Caco-2 (cell line): ENCODE data around the gene LRRC59. TPM values are rescaled to one million over a fixed set of nuclear protein-coding genes. Genes with fewer than 3 reads are reported as not detected.
A peak's percentile ranks its signal among the peaks of the same experiment; 100 is the strongest.

Source experiments
- BruUV-seq: library from RNA; stranded (reverse); fragments of 400-500 nt; replicated peaks from 2 replicates; lab custom pipeline; 2021; lab: Mats Ljungman, UMichigan
- CTCF ChIA-PET: fragments of 300-600 bp; sonication (Branson Sonifier 250); formaldehyde crosslinking; loops from one replicate; lab custom pipeline; 2022; ENCODE audit warnings: antibody characterized with exemption; lab: Charles Lee
- POLR2A ChIA-PET: fragments of 300-600 bp; sonication (Branson Sonifier 250); formaldehyde crosslinking; loops from one replicate; lab custom pipeline; 2022; ENCODE audit warnings: antibody characterized with exemption; lab: Charles Lee
- DNase-seq, 2 experiments: peaks; one replicate each; pipeline versions ENCODE4 v3.0.0 to v3.0.0-alpha.2; 2020 to 2022
- H3K27me3 ChIP-seq: replicated peaks from 2 replicates; pipeline ENCODE4 v1.6.0; 2011; ENCODE audit warnings: low read length; ENCODE audit not compliant: control insufficient read depth, insufficient read depth
- H3K36me3 ChIP-seq: 2 replicates; pipeline ENCODE4 v1.5.1; 2011; ENCODE audit warnings: low read length; ENCODE audit not compliant: control insufficient read depth, insufficient read depth
- H3K4me1 ChIP-seq: fragments of 250-450 bp; sonication (Bioruptor Pico); 2 replicates; pipeline ENCODE4 v1.5.1; 2020; ENCODE audit warnings: mild to moderate bottlenecking
- H3K4me3 ChIP-seq: 2 replicates; pipeline ENCODE4 v1.5.1; 2011; ENCODE audit warnings: low read depth, mild to moderate bottlenecking, control low read depth, low read length
- H3K9me3 ChIP-seq: fragments of 250-450 bp; sonication (Bioruptor Pico); 2 replicates; pipeline ENCODE4 v1.5.1; 2020; ENCODE audit warnings: mild to moderate bottlenecking, moderate library complexity
- H3K27ac Mint-ChIP-seq: one replicate; pipeline ENCODE4 v1.8.0; 2022; ENCODE audit warnings: mixed read lengths; ENCODE audit not compliant: unreplicated experiment
- H3K27me3 Mint-ChIP-seq: one replicate; pipeline ENCODE4 v1.8.0; 2022; ENCODE audit warnings: mixed read lengths; ENCODE audit not compliant: insufficient read depth, unreplicated experiment
- H3K36me3 Mint-ChIP-seq: one replicate; pipeline ENCODE4 v1.8.0; 2022; ENCODE audit warnings: mild to moderate bottlenecking, mixed read lengths; ENCODE audit not compliant: insufficient read depth, unreplicated experiment
- H3K4me1 Mint-ChIP-seq: one replicate; pipeline ENCODE4 v1.8.0; 2022; ENCODE audit warnings: low read depth, mixed read lengths; ENCODE audit not compliant: unreplicated experiment
- H3K4me3 Mint-ChIP-seq: one replicate; pipeline ENCODE4 v1.8.0; 2022; ENCODE audit warnings: mild to moderate bottlenecking, moderate library complexity, mixed read lengths; ENCODE audit not compliant: unreplicated experiment
- H3K9me3 Mint-ChIP-seq: one replicate; pipeline ENCODE4 v1.8.0; 2022; ENCODE audit warnings: mixed read lengths; ENCODE audit not compliant: unreplicated experiment
- intact Hi-C: fragments of 100-400 bp; cut with micrococcal nuclease; formaldehyde crosslinking; loops from one replicate; pipeline ENCODE4 v1.10.0; 2022; ENCODE audit not compliant: unreplicated experiment
- total RNA-seq: library from RNA; stranded (reverse); gene quantifications from 2 replicates; pipeline ENCODE4 v1.2.3, GENCODE V29; 2022
- TF ChIP-seq, protein P1 (sequence below), 2 experiments: fragments of 200-600 bp in 1 of 2; IDR thresholded peaks; 1 replicate in 1 of 2; 2 replicates in 1 of 2; pipeline versions ENCODE4 v1.5.1 to v1.8.0; 2011 to 2022; ENCODE audit warnings: antibody characterized with exemption in 1 of 2, control low read depth in 1 of 2, inconsistent platforms in 1 of 2, low read depth in 1 of 2, low read length in 1 of 2, mild to moderate bottlenecking in 1 of 2, moderate library complexity in 1 of 2; ENCODE audit not compliant: insufficient read depth in 1 of 2, severe bottlenecking in 1 of 2, unreplicated experiment in 1 of 2

LRRC59 gene
- total RNA-seq, 1 experiment from 2014 or later, result 324 TPM

DNA sequence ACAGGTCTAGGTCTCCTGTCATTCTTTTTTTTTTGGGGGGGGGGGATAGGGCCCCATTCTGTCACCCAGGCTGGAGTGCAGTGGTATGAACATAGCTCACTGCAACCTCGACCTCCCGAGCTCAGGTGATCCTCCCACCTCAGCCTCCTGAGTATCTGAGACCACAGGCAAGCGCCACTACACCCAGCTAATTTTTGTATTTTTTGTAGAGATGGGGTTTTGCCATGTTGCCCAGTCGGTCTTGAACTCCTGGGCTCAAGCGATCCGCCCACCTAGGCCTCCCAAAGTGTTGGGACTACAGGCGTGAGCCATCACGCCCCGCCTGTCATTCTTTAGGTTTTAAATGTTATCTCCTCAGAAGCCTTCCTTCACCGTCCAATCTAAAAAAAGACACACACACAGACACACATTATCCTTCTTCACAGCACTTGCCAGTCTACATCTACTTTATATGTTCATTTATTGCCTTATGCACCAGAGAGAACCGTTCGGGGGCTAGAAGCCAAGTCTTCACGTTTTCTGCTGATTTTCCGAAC lies 25.0 kb downstream of the LRRC59 start:
- Histone ChIP-seq H3K36me3 (peaks cover 17% of the 10 kb centered on the region), H3K4me3 (peak overlapping the region; percentile 52), H3K9me3 (no peaks in the 10 kb centered on the region), H3K4me1 (peaks cover 7% of the 10 kb centered on the region; the same call in 1 of the 2 replicates), H3K27me3 (no peaks in the 10 kb centered on the region)
- Mint-ChIP-seq H3K27ac (peak overlapping the region; percentile 98), H3K9me3 (no peaks in the 10 kb centered on the region), H3K27me3 (no peaks in the 10 kb centered on the region), H3K36me3 (peaks cover 54% of the 10 kb centered on the region), H3K4me3 (peak overlapping the region; percentile 89), H3K4me1 (peaks cover 17% of the 10 kb centered on the region)
- ChIA-PET CTCF (interaction anchor here (0.6 to 2.4 kb wide), 4 partner anchors 10 to 54 kb away, joined by 3 to 13 read pairs (median 6); partner anchors contain the start of genes ACSF2 and LRRC59), POLR2A (interaction anchor here (0.5 to 1.3 kb wide), 3 partner anchors 11 to 216 kb away, joined by 3 to 7 read pairs (median 3); partner anchors contain the start of gene LRRC59)
- intact Hi-C loops, result loop anchor here (2.0 kb wide), 1 partner anchor 25 kb away; the partner anchor contains the start of gene XYLT2
- TF ChIP-seq, protein P1, sequence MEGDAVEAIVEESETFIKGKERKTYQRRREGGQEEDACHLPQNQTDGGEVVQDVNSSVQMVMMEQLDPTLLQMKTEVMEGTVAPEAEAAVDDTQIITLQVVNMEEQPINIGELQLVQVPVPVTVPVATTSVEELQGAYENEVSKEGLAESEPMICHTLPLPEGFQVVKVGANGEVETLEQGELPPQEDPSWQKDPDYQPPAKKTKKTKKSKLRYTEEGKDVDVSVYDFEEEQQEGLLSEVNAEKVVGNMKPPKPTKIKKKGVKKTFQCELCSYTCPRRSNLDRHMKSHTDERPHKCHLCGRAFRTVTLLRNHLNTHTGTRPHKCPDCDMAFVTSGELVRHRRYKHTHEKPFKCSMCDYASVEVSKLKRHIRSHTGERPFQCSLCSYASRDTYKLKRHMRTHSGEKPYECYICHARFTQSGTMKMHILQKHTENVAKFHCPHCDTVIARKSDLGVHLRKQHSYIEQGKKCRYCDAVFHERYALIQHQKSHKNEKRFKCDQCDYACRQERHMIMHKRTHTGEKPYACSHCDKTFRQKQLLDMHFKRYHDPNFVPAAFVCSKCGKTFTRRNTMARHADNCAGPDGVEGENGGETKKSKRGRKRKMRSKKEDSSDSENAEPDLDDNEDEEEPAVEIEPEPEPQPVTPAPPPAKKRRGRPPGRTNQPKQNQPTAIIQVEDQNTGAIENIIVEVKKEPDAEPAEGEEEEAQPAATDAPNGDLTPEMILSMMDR (IDR thresholded peaks at IDR 0.05; ENCODE audit: insufficient read depth in 1 of 2, low read depth in 1 of 2, low read length in 1 of 2, severe bottlenecking in 1 of 2, unreplicated experiment in 1 of 2), result no peak
- no peak for DNase-seq
- no TSS peak for BruUV-seq

DNA sequence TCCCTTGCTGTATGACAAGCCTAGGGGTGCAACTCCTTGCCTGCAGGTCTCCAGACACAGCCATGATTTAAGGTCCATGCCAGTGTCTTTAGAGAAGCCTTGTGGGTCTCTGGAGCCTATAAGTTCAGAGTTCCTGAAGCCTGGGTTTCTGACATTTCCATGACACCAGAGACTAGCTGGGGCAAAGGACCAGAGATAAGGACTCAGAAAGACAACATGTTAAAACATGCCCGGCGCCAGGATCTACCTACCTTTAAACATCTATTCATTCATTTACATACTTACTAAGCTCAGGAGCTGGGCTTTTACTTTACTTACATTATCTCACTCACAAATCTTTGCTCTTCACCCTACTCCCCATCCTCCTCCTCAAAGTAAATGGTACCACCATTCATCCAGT lies 25.8 kb downstream of the LRRC59 start:
- intact Hi-C loops, result no loop called here
- H3K9me3 Mint-ChIP-seq, result no peaks in the 10 kb centered on the region
- no peaks in the 10 kb centered on the region for H3K9me3 ChIP-seq
- peaks cover 19% of the 10 kb centered on the region for H3K36me3 ChIP-seq
- DNase-seq, result no peak
- BruUV-seq, result no TSS peak
- CTCF ChIA-PET, result interaction anchor here (0.6 to 1.3 kb wide), 3 partner anchors 10 to 54 kb away, joined by 3 read pairs; partner anchors contain the start of genes ACSF2 and LRRC59
- H3K4me1 ChIP-seq, result peaks cover 7% of the 10 kb centered on the region; the same call in 1 of the 2 replicates
- H3K27me3 Mint-ChIP-seq, result no peaks in the 10 kb centered on the region
- peaks cover 17% of the 10 kb centered on the region for H3K4me1 Mint-ChIP-seq
- TF ChIP-seq, protein P1 (IDR thresholded peaks at IDR 0.05; ENCODE audit: insufficient read depth in 1 of 2, low read depth in 1 of 2, low read length in 1 of 2, severe bottlenecking in 1 of 2, unreplicated experiment in 1 of 2), result no peak
- peaks cover 54% of the 10 kb centered on the region for H3K36me3 Mint-ChIP-seq
- peak overlapping the region; percentile 89 for H3K4me3 Mint-ChIP-seq
- POLR2A ChIA-PET, result interaction anchor here (0.6 to 1.3 kb wide), 3 partner anchors 20 to 108 kb away, joined by 4 to 7 read pairs (median 7); partner anchors contain the start of gene LRRC59
- peak overlapping the region; percentile 52; the same call in 1 of the 2 replicates for H3K4me3 ChIP-seq
- H3K27me3 ChIP-seq, result no peaks in the 10 kb centered on the region
- peak overlapping the region; percentile 98 for H3K27ac Mint-ChIP-seq

DNA sequence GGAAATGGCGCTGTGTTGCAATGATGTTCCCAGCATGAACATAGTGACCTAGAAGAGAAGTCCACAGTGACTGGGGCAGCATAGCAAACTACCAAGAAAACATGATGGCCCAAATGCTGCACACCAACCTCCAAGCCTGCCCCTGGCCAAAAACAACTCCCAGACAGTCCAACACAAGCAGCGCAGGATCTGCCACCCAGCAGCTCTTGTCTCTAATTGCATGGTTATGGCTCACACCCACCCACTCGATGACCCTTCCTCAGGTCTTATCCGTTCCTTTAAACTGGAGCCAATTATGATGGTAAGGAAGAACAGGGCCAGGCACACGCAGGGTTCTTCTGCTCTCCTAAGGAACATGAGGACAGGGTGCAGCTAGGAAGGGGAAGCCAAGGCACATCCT lies 27.3 kb downstream of the LRRC59 start:
- Histone ChIP-seq H3K4me3 (no peak overlapping the region), H3K4me1 (peaks cover 7% of the 10 kb centered on the region; the same call in 1 of the 2 replicates), H3K9me3 (no peaks in the 10 kb centered on the region), H3K27me3 (no peaks in the 10 kb centered on the region), H3K36me3 (peaks cover 20% of the 10 kb centered on the region)
- Mint-ChIP-seq H3K4me3 (no peak overlapping the region), H3K36me3 (peaks cover 59% of the 10 kb centered on the region), H3K4me1 (peaks cover 17% of the 10 kb centered on the region), H3K27me3 (no peaks in the 10 kb centered on the region), H3K9me3 (no peaks in the 10 kb centered on the region), H3K27ac (no peak overlapping the region)
- ChIA-PET CTCF (no interaction called here), POLR2A (no interaction called here)
- no TSS peak for BruUV-seq
- TF ChIP-seq, protein P1 (IDR thresholded peaks at IDR 0.05; ENCODE audit: insufficient read depth in 1 of 2, low read depth in 1 of 2, low read length in 1 of 2, severe bottlenecking in 1 of 2, unreplicated experiment in 1 of 2), result no peak
- DNase-seq, result no peak
- intact Hi-C loops, result no loop called here
